Peyer's patch (tissue), 4 donors: Measurements from ENCODE around the gene PES1. TPM values are rescaled to one million over a fixed set of nuclear protein-coding genes. Genes with fewer than 3 reads are reported as not detected.
"Not testable (repeated sequence)": the region's sequence is repeated elsewhere in the genome, so short reads cannot be mapped to it uniquely, and the experiment has no call there.

Experiments used
- DNase-seq, 3 donors: peaks; one replicate each; pipeline ENCODE4 v3.0.0-alpha.2; 2017 to 2019
- H3K27ac ChIP-seq, 4 donors: fragments of 200-600 bp; sonication (generic); one replicate each; pipeline ENCODE4 v1.5.1; 2016 to 2019
- H3K27me3 ChIP-seq, 2 donors: fragments of 200-600 bp; sonication (generic); one replicate each; pipeline ENCODE4 v1.5.1; 2019
- H3K36me3 ChIP-seq, 3 donors: fragments of 200-600 bp; sonication (generic); one replicate each; pipeline ENCODE4 v1.5.1; 2016 to 2019
- H3K4me1 ChIP-seq, 4 donors: fragments of 200-600 bp; sonication (generic); one replicate each; pipeline ENCODE4 v1.5.1; 2016 to 2019
- H3K4me3 ChIP-seq, 4 donors: fragments of 200-600 bp; sonication (generic); 1 replicate in 3 of 4; 2 replicates in 1 of 4; pipeline ENCODE4 v1.5.1; 2016 to 2019; ENCODE audit warnings: mild to moderate bottlenecking in 1 of 4
- H3K9me3 ChIP-seq, 4 donors: fragments of 200-600 bp; sonication (generic); one replicate each; pipeline ENCODE4 v1.5.1; 2016 to 2019; ENCODE audit warnings: mild to moderate bottlenecking in 1 of 4
- POLR2A ChIP-seq, 2 donors: fragments of 450-650 bp; IDR thresholded peaks; one replicate each; pipeline ENCODE4 v1.5.1; 2017; ENCODE audit warnings: antibody characterized with exemption in 2 of 2, mild to moderate bottlenecking in 2 of 2, moderate library complexity in 2 of 2
- total RNA-seq, 4 donors: library from RNA; depleted of rRNA; stranded (reverse); fragments of >200 nt; gene quantifications; one replicate each; pipeline ENCODE4 v1.1.0, GENCODE V29; 2016
- TF ChIP-seq, protein P1 (sequence below), 6 experiments: fragments of 450-650 bp in 4 of 6; fragments of 200-600 bp in 2 of 6; sonication (generic) in 1 of 6; IDR thresholded peaks; one replicate each; pipeline ENCODE4 v1.5.1; 2017 to 2019; ENCODE audit warnings: antibody characterized with exemption in 6 of 6, mild to moderate bottlenecking in 3 of 6, moderate library complexity in 1 of 6

The PES1 gene
- total RNA-seq, 4 donors from 2014 or later = 28.4 to 49.5 (median 38.4) TPM

DNA sequence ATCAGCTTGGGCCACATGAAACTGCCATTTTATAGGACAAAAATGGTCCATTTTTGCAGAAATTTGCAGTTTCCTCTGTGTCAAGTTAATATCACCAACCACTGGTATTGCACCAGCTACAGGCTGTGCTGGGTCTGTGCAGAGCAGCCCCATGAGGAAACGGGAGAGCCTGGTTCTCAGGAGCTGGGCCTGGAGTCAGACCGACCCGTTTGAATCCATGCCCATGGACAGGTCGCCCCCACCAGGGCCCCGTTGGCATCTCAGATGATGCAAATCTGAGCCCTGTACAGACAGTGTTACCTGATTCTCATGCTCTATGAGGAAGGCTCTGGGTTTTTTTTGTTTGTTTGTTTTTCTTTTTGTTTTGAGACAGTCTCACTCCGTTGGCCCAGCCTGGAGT, 35.3 kb downstream of the PES1 start:
- Histone ChIP-seq H3K4me1 (peaks cover 0 to 2% (median 0%) of the 10 kb centered on the region in 4 donors), H3K27me3 (no peaks in the 10 kb centered on the region), H3K4me3 (no peak overlapping the region), H3K9me3 (no peaks in the 10 kb centered on the region), H3K27ac (no peak overlapping the region), H3K36me3 (peaks cover 0 to 15% (median 0%) of the 10 kb centered on the region in 3 donors)
- TF ChIP-seq, protein P1, sequence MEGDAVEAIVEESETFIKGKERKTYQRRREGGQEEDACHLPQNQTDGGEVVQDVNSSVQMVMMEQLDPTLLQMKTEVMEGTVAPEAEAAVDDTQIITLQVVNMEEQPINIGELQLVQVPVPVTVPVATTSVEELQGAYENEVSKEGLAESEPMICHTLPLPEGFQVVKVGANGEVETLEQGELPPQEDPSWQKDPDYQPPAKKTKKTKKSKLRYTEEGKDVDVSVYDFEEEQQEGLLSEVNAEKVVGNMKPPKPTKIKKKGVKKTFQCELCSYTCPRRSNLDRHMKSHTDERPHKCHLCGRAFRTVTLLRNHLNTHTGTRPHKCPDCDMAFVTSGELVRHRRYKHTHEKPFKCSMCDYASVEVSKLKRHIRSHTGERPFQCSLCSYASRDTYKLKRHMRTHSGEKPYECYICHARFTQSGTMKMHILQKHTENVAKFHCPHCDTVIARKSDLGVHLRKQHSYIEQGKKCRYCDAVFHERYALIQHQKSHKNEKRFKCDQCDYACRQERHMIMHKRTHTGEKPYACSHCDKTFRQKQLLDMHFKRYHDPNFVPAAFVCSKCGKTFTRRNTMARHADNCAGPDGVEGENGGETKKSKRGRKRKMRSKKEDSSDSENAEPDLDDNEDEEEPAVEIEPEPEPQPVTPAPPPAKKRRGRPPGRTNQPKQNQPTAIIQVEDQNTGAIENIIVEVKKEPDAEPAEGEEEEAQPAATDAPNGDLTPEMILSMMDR (IDR thresholded peaks at IDR 0.05) = no peak
- no peak for TF ChIP-seq POLR2A (IDR thresholded peaks at IDR 0.05)
- no peak for DNase-seq

DNA sequence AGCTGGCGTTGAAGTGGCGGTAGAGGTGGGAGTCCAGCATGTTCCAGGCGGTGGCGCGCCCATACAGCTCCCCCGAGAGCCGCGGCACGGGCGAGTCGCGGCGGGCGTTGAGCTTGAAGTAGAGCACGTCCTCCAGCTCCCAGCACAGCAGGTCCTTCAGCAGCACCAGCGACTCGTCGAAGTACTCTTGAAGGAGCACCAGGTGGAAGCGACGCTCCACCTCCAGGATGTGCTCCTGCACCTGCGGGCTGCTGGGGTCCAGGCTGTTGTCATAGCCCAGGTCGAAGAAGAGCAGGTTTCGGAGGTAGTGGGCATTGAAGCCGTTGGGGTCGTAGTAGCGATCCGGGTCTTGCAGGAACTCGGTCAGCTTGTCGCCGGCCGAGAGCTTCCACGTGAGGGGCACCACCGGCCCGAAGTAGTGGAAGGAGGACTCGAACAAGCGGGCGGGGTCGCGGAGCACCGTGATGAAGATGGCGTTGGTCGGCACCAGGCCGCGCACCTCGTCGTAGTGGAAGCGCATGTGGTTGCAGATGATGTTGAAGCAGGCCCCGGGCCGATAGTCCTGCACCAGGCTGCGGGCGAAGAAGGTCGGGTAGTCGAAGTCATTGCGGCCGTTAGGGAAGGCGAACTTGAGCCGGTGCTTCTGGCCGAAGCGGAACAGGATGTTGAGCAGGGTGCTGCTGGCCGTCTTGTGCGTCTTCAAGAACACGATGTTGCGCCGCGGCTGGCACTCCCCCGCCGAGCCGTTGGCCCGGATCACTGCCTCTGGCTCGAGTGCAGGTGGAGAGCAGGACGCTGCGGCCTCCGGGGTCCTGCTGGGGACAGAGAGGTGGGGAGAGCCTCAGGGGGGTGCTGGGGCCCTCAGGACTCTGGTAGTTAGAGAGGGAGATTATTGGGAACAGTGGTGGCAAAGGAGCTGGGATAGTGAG, 36.2 kb downstream of the PES1 start:
- Histone ChIP-seq H3K27ac (no peak overlapping the region), H3K4me3 (no peak overlapping the region), H3K4me1 (no peaks in the 10 kb centered on the region), H3K9me3 (no peaks in the 10 kb centered on the region), H3K27me3 (no peaks in the 10 kb centered on the region), H3K36me3 (peaks cover 0 to 15% (median 0%) of the 10 kb centered on the region in 3 donors)
- DNase-seq = no peak
- TF ChIP-seq, protein P1 (IDR thresholded peaks at IDR 0.05) = peak in 2 of 6 experiments; percentile 21 to 37
- no peak for TF ChIP-seq POLR2A (IDR thresholded peaks at IDR 0.05)

DNA sequence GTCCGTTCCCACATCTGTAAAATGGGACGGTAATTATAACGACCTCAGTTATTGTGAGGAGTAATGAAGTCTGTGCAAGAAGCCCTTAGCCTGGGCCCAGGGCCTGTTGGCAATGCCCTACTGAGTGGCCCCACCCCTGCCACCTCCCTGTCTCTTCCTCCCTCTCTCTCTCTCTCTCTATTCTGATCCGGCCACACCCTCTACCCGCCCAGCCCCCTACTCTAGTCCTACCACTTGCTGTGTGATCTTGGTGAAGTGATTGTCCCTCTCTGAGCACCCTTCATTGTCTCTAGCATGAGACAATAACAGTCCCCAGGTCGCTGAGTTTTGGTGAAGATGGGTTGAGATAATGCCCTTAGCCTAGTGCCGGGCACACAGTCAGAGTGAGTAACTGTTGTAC, 37.7 kb downstream of the PES1 start:
- TF ChIP-seq, protein P1 (IDR thresholded peaks at IDR 0.05) = no peak
- TF ChIP-seq POLR2A (IDR thresholded peaks at IDR 0.05) = no peak
- DNase-seq = no peak

DNA sequence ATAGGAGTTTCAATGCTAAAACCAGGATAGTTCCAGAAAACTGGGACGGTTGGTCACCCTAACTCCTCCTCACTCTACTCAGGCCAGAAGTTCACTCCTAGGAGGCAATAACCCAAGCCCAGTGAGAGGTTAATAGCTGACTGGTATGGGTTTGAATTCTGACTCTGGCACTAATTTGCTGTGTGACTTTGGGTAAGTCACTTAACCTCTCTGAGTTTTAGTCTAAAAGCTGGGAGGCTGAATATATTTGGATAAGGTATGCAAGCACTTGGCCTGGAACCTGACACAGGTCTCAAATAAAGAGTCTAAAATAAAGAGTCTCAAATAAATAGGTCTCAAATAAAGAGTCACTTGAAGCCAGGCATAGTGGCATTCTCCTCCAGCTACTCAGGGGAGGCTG, 39.0 kb downstream of the PES1 start:
- Histone ChIP-seq H3K27ac (no peak overlapping the region), H3K27me3 (no peaks in the 10 kb centered on the region), H3K36me3 (peaks cover 0 to 15% (median 0%) of the 10 kb centered on the region in 3 donors), H3K4me1 (no peaks in the 10 kb centered on the region), H3K9me3 (no peaks in the 10 kb centered on the region), H3K4me3 (no peak overlapping the region)
- no peak for DNase-seq
- TF ChIP-seq, protein P1 (IDR thresholded peaks at IDR 0.05) = no peak
- no peak for TF ChIP-seq POLR2A (IDR thresholded peaks at IDR 0.05)

More for the DNA sequence above, 37.7 kb downstream of the PES1 start:
- no peaks in the 10 kb centered on the region for H3K27me3 ChIP-seq
- no peak overlapping the region for H3K27ac ChIP-seq
- H3K4me3 ChIP-seq = no peak overlapping the region
- peaks cover 0 to 15% (median 0%) of the 10 kb centered on the region in 3 donors for H3K36me3 ChIP-seq
- no peaks in the 10 kb centered on the region for H3K4me1 ChIP-seq
- H3K9me3 ChIP-seq = no peaks in the 10 kb centered on the region

DNA sequence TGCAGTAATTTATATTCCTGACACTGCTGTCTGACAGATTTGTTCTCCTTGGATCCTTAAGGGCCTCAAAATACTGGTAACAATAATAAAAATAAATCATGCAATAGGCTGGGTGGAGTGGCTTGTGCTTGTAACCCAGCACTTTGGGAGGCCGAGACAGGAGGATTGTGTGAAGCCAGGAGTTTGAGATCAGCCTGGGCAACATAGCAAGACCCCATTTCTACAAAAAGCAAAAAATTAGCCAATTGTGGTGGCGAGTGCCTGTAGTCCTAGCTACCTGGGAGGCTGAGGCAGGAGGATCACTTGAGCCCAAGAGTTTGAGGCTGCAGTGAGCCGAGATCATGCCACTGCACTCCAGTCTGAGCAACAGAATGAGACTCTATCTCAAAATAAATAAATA, 39.9 kb downstream of the PES1 start:
- not testable (repeated sequence) for H3K27ac ChIP-seq, H3K9me3 ChIP-seq, DNase-seq, H3K4me1 ChIP-seq, H3K4me3 ChIP-seq, H3K27me3 ChIP-seq, H3K36me3 ChIP-seq

DNA sequence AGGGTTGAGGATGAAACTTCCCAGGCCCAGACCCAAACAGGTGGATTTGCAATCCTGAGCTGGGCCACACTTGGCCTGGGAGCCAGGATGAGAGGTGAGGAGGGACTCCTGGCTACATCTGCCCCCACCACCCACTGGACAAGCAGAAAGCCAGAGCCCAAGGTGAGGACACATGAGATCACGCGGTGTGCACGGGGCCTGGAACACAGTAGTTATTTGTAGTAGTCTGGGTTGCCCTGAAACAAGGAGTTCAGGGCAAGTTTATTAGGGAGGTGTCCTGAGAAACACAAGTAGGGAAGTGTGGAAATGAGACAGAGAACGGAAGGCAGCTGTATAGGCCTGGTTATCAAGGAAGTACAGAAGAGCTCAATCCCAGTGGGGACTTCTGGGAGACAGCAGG, 44.5 kb downstream of the PES1 start:
- peaks cover 0 to 7% of the 10 kb centered on the region in 2 donors for H3K27me3 ChIP-seq

More for the DNA sequence above, 44.5 kb downstream of the PES1 start:
- TF ChIP-seq, protein P1 (IDR thresholded peaks at IDR 0.05) = no peak
- TF ChIP-seq POLR2A (IDR thresholded peaks at IDR 0.05) = no peak
- Histone ChIP-seq H3K36me3 (no peaks in the 10 kb centered on the region), H3K4me1 (peaks cover 0 to 6% (median 0%) of the 10 kb centered on the region in 4 donors), H3K9me3 (no peaks in the 10 kb centered on the region), H3K27ac (no peak overlapping the region), H3K4me3 (no peak overlapping the region)
- DNase-seq = no peak
